Nephron (organoid): ENCODE results near the gene TENM4.

Experiments
- H3K27ac Mint-ChIP-seq, 3 experiments: 2 replicates each; pipeline ENCODE4 v1.8.0; 2020; ENCODE audit warnings: mixed read lengths in 3 of 3, mild to moderate bottlenecking in 2 of 3, moderate library complexity in 1 of 3
- H3K27me3 Mint-ChIP-seq: 2 replicates; pipeline ENCODE4 v1.8.0; 2021; ENCODE audit warnings: low read depth, mild to moderate bottlenecking, moderate library complexity, mixed read lengths
- H3K36me3 Mint-ChIP-seq: 2 replicates; pipeline ENCODE4 v1.8.0; 2020; ENCODE audit warnings: low read depth, mixed read lengths
- H3K4me1 Mint-ChIP-seq: 2 replicates; pipeline ENCODE4 v1.8.0; 2020; ENCODE audit warnings: mixed read lengths
- H3K4me3 Mint-ChIP-seq, 3 experiments: 2 replicates each; pipeline ENCODE4 v1.8.0; 2020; ENCODE audit warnings: mild to moderate bottlenecking in 3 of 3, mixed read lengths in 3 of 3, moderate library complexity in 2 of 3
- H3K9me3 Mint-ChIP-seq: 2 replicates; pipeline ENCODE4 v1.8.0; 2020; ENCODE audit warnings: mixed read lengths
- CTCF ChIP-seq, 3 experiments: fragments of 200-600 bp; sonication (generic); IDR thresholded peaks; one replicate each; pipeline ENCODE4 v1.5.0; 2021; ENCODE audit warnings: antibody characterized with exemption in 3 of 3; ENCODE audit not compliant: unreplicated experiment in 3 of 3

Gene TENM4

DNA sequence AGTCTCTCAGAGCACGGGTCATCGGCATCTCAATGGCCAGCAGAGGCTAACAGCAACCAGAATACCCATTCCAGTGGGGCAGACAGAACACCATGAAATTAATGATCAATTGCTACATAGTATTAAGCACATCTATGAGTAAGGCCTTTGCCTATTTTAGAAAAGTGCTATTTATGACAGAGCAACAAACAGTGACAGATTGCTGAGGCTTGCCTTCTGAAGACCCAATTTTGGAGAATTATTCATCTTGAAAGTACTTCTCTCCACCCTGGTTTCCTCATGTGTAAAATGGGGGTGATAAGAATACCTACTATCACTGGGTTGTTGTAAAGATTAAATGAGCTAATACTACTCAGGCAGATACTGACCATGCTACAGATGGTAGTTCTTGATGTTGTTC, 232.7 kb downstream of the TENM4 start:
- no peaks in the 10 kb centered on the region for H3K27me3 Mint-ChIP-seq
- H3K4me1 Mint-ChIP-seq: peaks cover 8% of the 10 kb centered on the region
- peaks cover 20% of the 10 kb centered on the region for H3K36me3 Mint-ChIP-seq
- H3K27ac Mint-ChIP-seq: no peak overlapping the region
- no peaks in the 10 kb centered on the region for H3K9me3 Mint-ChIP-seq
- no peak overlapping the region for H3K4me3 Mint-ChIP-seq
- no peak for TF ChIP-seq CTCF (IDR thresholded peaks at IDR 0.05; ENCODE audit: unreplicated experiment in 3 of 3)

GRCh38 chr11:79206951-79207350, 233.9 kb downstream of the TENM4 start:
- TF ChIP-seq CTCF (IDR thresholded peaks at IDR 0.05; ENCODE audit: unreplicated experiment in 3 of 3): no peak
- Mint-ChIP-seq H3K4me1 (no peaks in the 10 kb centered on the region), H3K4me3 (no peak overlapping the region), H3K9me3 (no peaks in the 10 kb centered on the region), H3K27me3 (peaks cover under 1% of the 10 kb centered on the region), H3K36me3 (peaks cover 16% of the 10 kb centered on the region), H3K27ac (no peak overlapping the region)

- TF ChIP-seq CTCF (IDR thresholded peaks at IDR 0.05; ENCODE audit: unreplicated experiment in 3 of 3): no peak
- H3K36me3 Mint-ChIP-seq: peaks cover 21% of the 10 kb centered on the region
- peaks cover 6% of the 10 kb centered on the region for H3K27me3 Mint-ChIP-seq
- no peak overlapping the region for H3K4me3 Mint-ChIP-seq
- no peaks in the 10 kb centered on the region for H3K4me1 Mint-ChIP-seq
- H3K27ac Mint-ChIP-seq: no peak overlapping the region
- H3K9me3 Mint-ChIP-seq: no peaks in the 10 kb centered on the region
Observed at GRCh38 chr11:79205786-79206185, 235.0 kb downstream of the TENM4 start.

DNA sequence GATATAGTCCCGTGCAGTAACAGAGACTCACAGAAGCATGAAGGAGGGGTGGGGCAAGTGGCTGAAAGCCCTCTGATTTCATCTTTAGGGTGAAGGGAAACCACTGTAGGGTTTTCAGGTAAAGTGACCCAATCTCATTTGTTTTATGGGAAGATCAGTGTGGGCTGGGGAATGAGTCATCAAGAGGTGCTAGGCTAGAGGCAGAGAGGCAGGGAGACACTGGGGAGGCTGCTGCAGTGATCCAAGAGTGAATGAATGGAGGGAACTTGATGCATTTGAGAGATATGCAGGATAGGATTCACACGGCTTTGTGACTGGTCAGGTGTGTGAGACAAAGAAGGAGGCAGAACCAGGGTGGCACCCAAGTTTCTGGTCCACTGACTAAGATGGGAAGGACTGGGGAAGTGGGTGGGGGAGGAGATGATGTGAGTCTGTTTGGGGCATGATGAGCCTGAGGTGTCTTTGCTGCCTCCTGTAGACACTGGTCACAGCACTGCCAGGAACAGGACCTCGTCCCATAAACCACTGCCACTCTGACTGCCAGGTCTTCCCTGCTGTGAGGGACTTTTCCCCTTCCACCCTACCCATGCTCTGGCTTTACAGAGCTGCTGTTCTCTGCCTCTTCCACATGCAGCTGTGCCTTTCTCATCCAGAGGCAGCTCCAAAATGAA, 239.0 kb downstream of the TENM4 start:
- H3K27ac Mint-ChIP-seq: no peak overlapping the region
- TF ChIP-seq CTCF (IDR thresholded peaks at IDR 0.05; ENCODE audit: unreplicated experiment in 3 of 3): no peak
- H3K4me1 Mint-ChIP-seq: peaks cover 12% of the 10 kb centered on the region
- H3K4me3 Mint-ChIP-seq: no peak overlapping the region
- no peaks in the 10 kb centered on the region for H3K9me3 Mint-ChIP-seq
- peaks cover 29% of the 10 kb centered on the region for H3K36me3 Mint-ChIP-seq
- H3K27me3 Mint-ChIP-seq: peaks cover 10% of the 10 kb centered on the region

GRCh38 chr11:79200398-79201070, 240.3 kb downstream of the TENM4 start:
- Mint-ChIP-seq H3K4me1 (peaks cover 12% of the 10 kb centered on the region), H3K36me3 (peaks cover 35% of the 10 kb centered on the region), H3K4me3 (no peak overlapping the region)

More at GRCh38 chr11:79200398-79201070, 240.3 kb downstream of the TENM4 start:
- Mint-ChIP-seq H3K9me3 (no peaks in the 10 kb centered on the region), H3K27me3 (peaks cover 10% of the 10 kb centered on the region), H3K27ac (no peak overlapping the region)
- TF ChIP-seq CTCF (IDR thresholded peaks at IDR 0.05; ENCODE audit: unreplicated experiment in 3 of 3): no peak
